MG63 (cell line): ENCODE data around the gene SLC39A2. TPM values are rescaled to one million over a fixed set of nuclear protein-coding genes. Genes with fewer than 3 reads are reported as not detected.

Experiments
- total RNA-seq: library from RNA; depleted of rRNA; stranded (reverse); fragments of >200 nt; shearing (Covaris generic); gene quantifications from 2 replicates; pipeline ENCODE4 v1.2.3, GENCODE V29; 2014; ENCODE audit warnings: low replicate concordance; rRNA removed

The SLC39A2 gene
- total RNA-seq, 1 experiment from 2014 or later = not detected

Other genes starting within 250 kb of the SLC39A2 start
- not detected in 2 replicates for gene EDDM3B, start 230.9 kb upstream of the SLC39A2 start, total RNA-seq
- gene RNASE6, start 218.0 kb upstream of the SLC39A2 start, total RNA-seq = not detected in 2 replicates
- gene RNASE1, start 196.4 kb upstream of the SLC39A2 start, total RNA-seq = not detected in 2 replicates
- gene RNASE3, start 107.9 kb upstream of the SLC39A2 start, total RNA-seq = not detected in 2 replicates
- not detected in 2 replicates for gene RNASE2, start 43.8 kb upstream of the SLC39A2 start, total RNA-seq
- 46.7 and 72.0 TPM in 2 replicates for gene METTL17, start 9.3 kb upstream of the SLC39A2 start, total RNA-seq
- 17.5 and 51.7 TPM in 2 replicates for gene NDRG2, start 25.8 kb downstream of the SLC39A2 start, total RNA-seq
- not detected in 2 replicates for gene TPPP2, start 30.9 kb downstream of the SLC39A2 start, total RNA-seq
- gene RNASE13, start 35.5 kb downstream of the SLC39A2 start, total RNA-seq = not detected in 2 replicates
- not detected in 2 replicates for gene RNASE7, start 43.1 kb downstream of the SLC39A2 start, total RNA-seq
- gene RNASE8, start 58.5 kb downstream of the SLC39A2 start, total RNA-seq = not detected in 2 replicates
- 9.1 and 10.0 TPM in 2 replicates for gene ARHGEF40, start 71.0 kb downstream of the SLC39A2 start, total RNA-seq
- gene ZNF219, start 99.4 kb downstream of the SLC39A2 start, total RNA-seq = 14.4 and 33.3 TPM in 2 replicates
- gene TMEM253, start 101.8 kb downstream of the SLC39A2 start, total RNA-seq = not detected in 2 replicates
- gene OR5AU1, start 156.8 kb downstream of the SLC39A2 start, total RNA-seq = not detected in 2 replicates